Measurements from ENCODE around the gene PAPPA2. TPM values are rescaled to one million over a fixed set of nuclear protein-coding genes. Genes with fewer than 3 reads are reported as not detected.

Gene PAPPA2
- total and polyA plus RNA-seq, 2 donors (not counting 1 experiment from before 2014, with no cell fraction given), result not detected

DNA sequence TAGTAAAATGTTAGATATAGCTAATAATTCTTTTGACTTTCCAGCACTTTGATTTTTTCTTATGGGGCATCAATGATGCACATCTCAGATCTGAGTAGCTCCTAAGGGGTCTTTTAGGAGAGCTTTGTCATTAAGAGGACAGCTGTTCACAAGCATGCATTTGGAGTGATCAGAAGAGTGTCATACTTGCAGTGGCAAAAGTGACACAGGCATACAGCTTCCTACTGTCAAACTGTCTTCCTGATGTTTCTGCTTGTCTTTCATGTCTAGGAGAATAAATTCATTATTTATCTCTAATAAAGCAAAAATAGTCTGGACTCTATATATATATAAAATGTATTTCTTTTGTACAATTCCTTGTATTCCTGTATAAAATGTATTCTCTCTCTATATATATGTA is 273.0 kb downstream of the PAPPA2 start:
- Mint-ChIP-seq H3K9me3 (ENCODE audit: insufficient read depth) (no peaks in the 10 kb centered on the region), H3K27ac (no peak overlapping the region), H3K27me3 (peaks cover 22% of the 10 kb centered on the region), H3K4me1 (no peaks in the 10 kb centered on the region), H3K4me3 (no peak overlapping the region)
- ChIA-PET POLR2A (no interaction called here), CTCF (no interaction called here)
- Histone ChIP-seq H3K79me2 (ENCODE audit: control insufficient read depth, insufficient read depth, low read length) (no peaks in the 10 kb centered on the region), H3K4me2 (replicated peaks; ENCODE audit: low read depth, low read length, poor library complexity, severe bottlenecking) (no peak overlapping the region), H3K4me1 (ENCODE audit: control insufficient read depth in 2 of 2, insufficient read depth in 2 of 2, low read length in 2 of 2) (no peaks in the 10 kb centered on the region), H3K27me3 (replicated peaks in 1 of 4; ENCODE audit: control extremely low read depth in 1 of 4, control insufficient read depth in 3 of 4, insufficient read depth in 4 of 4, low read length in 3 of 4) (no peaks in the 10 kb centered on the region), H3K4me3 (ENCODE audit: control extremely low read depth in 1 of 5, extremely low read depth in 1 of 5, insufficient read depth in 1 of 5, low read depth in 2 of 5, low read length in 4 of 5) (no peak overlapping the region), H3K9ac (ENCODE audit: low read length) (no peak overlapping the region), H3K36me3 (replicated peaks in 1 of 2; ENCODE audit: control extremely low read depth in 1 of 2, control insufficient read depth in 1 of 2, extremely low read depth in 1 of 2, insufficient read depth in 2 of 2, low read length in 1 of 2) (no peaks in the 10 kb centered on the region), H3K9me3 (ENCODE audit: control extremely low read depth in 1 of 3, control insufficient read depth in 2 of 3, insufficient read depth in 1 of 3, low read length in 2 of 3) (no peaks in the 10 kb centered on the region), H3K27ac (ENCODE audit: low read length in 2 of 2) (no peak overlapping the region), H4K20me1 (ENCODE audit: control insufficient read depth, insufficient read depth, low read length, poor library complexity, severe bottlenecking) (no peaks in the 10 kb centered on the region), H2AFZ (ENCODE audit: insufficient read depth, low read depth, low read length, poor library complexity, severe bottlenecking) (no peak overlapping the region)
- intact Hi-C loops (cut with micrococcal nuclease), result no loop called here
- DNase-seq (no peak), ATAC-seq (ENCODE audit: low read depth) (no peak)
- TF ChIP-seq, protein P1, sequence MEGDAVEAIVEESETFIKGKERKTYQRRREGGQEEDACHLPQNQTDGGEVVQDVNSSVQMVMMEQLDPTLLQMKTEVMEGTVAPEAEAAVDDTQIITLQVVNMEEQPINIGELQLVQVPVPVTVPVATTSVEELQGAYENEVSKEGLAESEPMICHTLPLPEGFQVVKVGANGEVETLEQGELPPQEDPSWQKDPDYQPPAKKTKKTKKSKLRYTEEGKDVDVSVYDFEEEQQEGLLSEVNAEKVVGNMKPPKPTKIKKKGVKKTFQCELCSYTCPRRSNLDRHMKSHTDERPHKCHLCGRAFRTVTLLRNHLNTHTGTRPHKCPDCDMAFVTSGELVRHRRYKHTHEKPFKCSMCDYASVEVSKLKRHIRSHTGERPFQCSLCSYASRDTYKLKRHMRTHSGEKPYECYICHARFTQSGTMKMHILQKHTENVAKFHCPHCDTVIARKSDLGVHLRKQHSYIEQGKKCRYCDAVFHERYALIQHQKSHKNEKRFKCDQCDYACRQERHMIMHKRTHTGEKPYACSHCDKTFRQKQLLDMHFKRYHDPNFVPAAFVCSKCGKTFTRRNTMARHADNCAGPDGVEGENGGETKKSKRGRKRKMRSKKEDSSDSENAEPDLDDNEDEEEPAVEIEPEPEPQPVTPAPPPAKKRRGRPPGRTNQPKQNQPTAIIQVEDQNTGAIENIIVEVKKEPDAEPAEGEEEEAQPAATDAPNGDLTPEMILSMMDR (IDR thresholded peaks at IDR 0.05), result no peak
- no peak for TF ChIP-seq EZH2 (IDR thresholded peaks at IDR 0.05; ENCODE audit: borderline replicate concordance, insufficient read depth, low read depth, low read length, poor library complexity, severe bottlenecking)

DNA sequence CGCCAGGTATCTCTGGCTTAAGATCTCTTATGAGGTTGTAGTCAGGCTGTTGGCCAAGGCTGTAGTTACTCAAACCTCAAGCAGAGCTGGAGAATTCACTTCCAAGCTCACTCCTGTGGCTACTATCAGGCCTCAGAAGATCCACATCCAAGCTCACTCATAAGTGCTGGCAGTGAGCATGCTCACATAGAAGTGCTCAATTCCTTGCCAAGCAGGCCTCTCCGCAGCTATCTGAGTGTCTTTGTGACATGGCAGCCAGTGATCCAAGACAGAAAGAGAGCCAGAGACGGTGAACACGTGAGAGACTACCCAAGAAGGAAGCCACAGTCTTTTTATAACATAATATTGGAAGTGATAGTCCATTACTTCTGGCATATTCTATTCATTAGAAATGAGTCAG is 278.2 kb downstream of the PAPPA2 start:
- Histone ChIP-seq H3K27ac (ENCODE audit: low read length in 2 of 2) (no peak overlapping the region), H3K9ac (ENCODE audit: low read length) (no peak overlapping the region), H3K4me3 (ENCODE audit: control extremely low read depth in 1 of 5, extremely low read depth in 1 of 5, insufficient read depth in 1 of 5, low read depth in 2 of 5, low read length in 4 of 5) (no peak overlapping the region), H3K27me3 (replicated peaks in 1 of 4; ENCODE audit: control extremely low read depth in 1 of 4, control insufficient read depth in 3 of 4, insufficient read depth in 4 of 4, low read length in 3 of 4) (peaks cover 0 to 3% (median 1%) of the 10 kb centered on the region in 4 experiments), H3K4me1 (ENCODE audit: control insufficient read depth in 2 of 2, insufficient read depth in 2 of 2, low read length in 2 of 2) (no peaks in the 10 kb centered on the region), H4K20me1 (ENCODE audit: control insufficient read depth, insufficient read depth, low read length, poor library complexity, severe bottlenecking) (no peaks in the 10 kb centered on the region), H3K9me3 (ENCODE audit: control extremely low read depth in 1 of 3, control insufficient read depth in 2 of 3, insufficient read depth in 1 of 3, low read length in 2 of 3) (no peaks in the 10 kb centered on the region), H3K79me2 (ENCODE audit: control insufficient read depth, insufficient read depth, low read length) (no peaks in the 10 kb centered on the region), H2AFZ (ENCODE audit: insufficient read depth, low read depth, low read length, poor library complexity, severe bottlenecking) (no peak overlapping the region), H3K4me2 (replicated peaks; ENCODE audit: low read depth, low read length, poor library complexity, severe bottlenecking) (no peak overlapping the region), H3K36me3 (replicated peaks in 1 of 2; ENCODE audit: control extremely low read depth in 1 of 2, control insufficient read depth in 1 of 2, extremely low read depth in 1 of 2, insufficient read depth in 2 of 2, low read length in 1 of 2) (no peaks in the 10 kb centered on the region)
- no peak for ATAC-seq (ENCODE audit: low read depth)
- WGBS (ENCODE audit: insufficient coverage), result 100% methylated on average over 1 of the region's 4 CpGs
- H3K27ac Mint-ChIP-seq, result no peak overlapping the region
- ChIA-PET POLR2A (no interaction called here), CTCF (no interaction called here)
- intact Hi-C loops (cut with micrococcal nuclease), result no loop called here
- peaks cover 2% of the 10 kb centered on the region for H3K9me3 Mint-ChIP-seq (ENCODE audit: insufficient read depth)
- no peak overlapping the region for H3K4me3 Mint-ChIP-seq
- no peaks in the 10 kb centered on the region for H3K4me1 Mint-ChIP-seq
- DNase-seq, result no peak
- TF ChIP-seq, protein P1 (IDR thresholded peaks at IDR 0.05), result no peak
- no peak for TF ChIP-seq EZH2 (IDR thresholded peaks at IDR 0.05; ENCODE audit: borderline replicate concordance, insufficient read depth, low read depth, low read length, poor library complexity, severe bottlenecking)
- peaks cover 6% of the 10 kb centered on the region for H3K27me3 Mint-ChIP-seq

Data from B cell (primary cell).